ENCODE data around the gene RHOT1. TPM values are rescaled to one million over a fixed set of nuclear protein-coding genes. Genes with fewer than 3 reads are reported as not detected.

RHOT1 gene
- total RNA-seq, 1 donor from 2014 or later, result 48.6 TPM

- intact Hi-C loops (cut with DNase I), result loop anchor here (10.0 kb wide), 1 partner anchor 62 kb away; no protein-coding TSS in a partner anchor
- Histone ChIP-seq H3K27ac (no peak overlapping the region), H3K4me1 (no peaks in the 10 kb centered on the region), H3K4me3 (no peak overlapping the region), H3K9me3 (no peaks in the 10 kb centered on the region), H3K36me3 (no peaks in the 10 kb centered on the region), H3K27me3 (ENCODE audit: low read depth) (no peaks in the 10 kb centered on the region)
- TF ChIP-seq, protein P1, sequence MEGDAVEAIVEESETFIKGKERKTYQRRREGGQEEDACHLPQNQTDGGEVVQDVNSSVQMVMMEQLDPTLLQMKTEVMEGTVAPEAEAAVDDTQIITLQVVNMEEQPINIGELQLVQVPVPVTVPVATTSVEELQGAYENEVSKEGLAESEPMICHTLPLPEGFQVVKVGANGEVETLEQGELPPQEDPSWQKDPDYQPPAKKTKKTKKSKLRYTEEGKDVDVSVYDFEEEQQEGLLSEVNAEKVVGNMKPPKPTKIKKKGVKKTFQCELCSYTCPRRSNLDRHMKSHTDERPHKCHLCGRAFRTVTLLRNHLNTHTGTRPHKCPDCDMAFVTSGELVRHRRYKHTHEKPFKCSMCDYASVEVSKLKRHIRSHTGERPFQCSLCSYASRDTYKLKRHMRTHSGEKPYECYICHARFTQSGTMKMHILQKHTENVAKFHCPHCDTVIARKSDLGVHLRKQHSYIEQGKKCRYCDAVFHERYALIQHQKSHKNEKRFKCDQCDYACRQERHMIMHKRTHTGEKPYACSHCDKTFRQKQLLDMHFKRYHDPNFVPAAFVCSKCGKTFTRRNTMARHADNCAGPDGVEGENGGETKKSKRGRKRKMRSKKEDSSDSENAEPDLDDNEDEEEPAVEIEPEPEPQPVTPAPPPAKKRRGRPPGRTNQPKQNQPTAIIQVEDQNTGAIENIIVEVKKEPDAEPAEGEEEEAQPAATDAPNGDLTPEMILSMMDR (IDR thresholded peaks at IDR 0.05), result peak; percentile 95
- DNase-seq, result peak; percentile 82
- peak; percentile 93 to 96 for ATAC-seq
Measured at GRCh38 chr17:32253117-32253611, 110.9 kb downstream of the RHOT1 start.

DNA sequence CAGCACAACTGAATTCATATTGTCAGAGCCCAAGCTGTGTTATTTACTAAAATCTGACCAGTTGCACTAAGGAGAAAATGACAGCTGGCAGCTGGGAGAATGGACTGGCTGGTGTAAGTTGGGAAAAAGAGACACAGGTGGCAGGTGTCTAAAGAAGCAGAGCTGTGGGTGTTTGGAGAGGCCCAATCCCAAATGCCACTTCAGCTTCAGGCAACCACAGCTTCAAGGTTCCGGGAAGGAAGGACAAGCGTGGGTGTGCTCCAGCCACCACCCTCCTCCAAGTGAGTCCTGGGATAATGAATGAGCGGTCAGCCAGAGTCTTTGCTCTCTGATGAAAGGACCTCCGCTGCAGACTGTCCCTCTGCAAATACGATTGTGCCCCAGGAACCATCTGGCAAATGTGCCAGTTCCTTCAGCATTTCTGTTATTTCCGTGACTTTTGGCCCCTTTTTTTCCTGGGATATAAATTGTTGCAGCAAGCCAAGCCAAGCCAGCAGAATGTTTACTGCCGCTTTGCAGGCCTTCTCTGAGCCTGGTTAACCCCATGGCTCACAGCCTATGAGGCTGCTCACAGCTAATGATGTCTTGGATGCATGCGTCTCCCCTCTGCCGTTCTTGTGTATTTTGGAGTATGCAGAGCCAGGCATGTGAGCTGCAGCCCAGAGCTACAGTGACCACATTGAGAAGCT is 113.9 kb downstream of the RHOT1 start:
- peak in 1 of 2 donors; percentile 56 for ATAC-seq
- H3K27me3 ChIP-seq (ENCODE audit: low read depth), result no peaks in the 10 kb centered on the region
- H3K4me3 ChIP-seq, result no peak overlapping the region
- no peaks in the 10 kb centered on the region for H3K36me3 ChIP-seq
- H3K27ac ChIP-seq, result no peak overlapping the region
- TF ChIP-seq, protein P1 (IDR thresholded peaks at IDR 0.05), result no peak
- no peaks in the 10 kb centered on the region for H3K4me1 ChIP-seq
- no peak for DNase-seq
- no peaks in the 10 kb centered on the region for H3K9me3 ChIP-seq
- intact Hi-C loops (cut with DNase I), result loop anchor here (10.0 kb wide), 1 partner anchor 59 kb away; no protein-coding TSS in a partner anchor

DNA sequence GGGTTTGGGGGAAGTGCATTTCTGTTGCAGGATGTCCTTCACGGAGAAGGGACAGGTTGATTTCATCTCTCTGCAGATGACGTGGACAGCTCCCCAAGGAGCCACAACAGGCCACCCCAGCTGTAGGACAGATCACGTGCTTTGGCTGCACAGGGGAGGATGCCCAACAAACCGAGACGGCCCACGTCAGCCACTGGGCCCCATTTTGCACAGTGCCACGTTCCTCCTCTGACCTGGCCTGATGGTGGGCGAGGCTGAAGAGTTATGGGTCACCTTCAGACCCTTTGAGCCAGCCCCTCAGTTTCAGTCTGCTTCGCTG is 114.4 kb downstream of the RHOT1 start:
- intact Hi-C loops (cut with DNase I), result loop anchor here (10.0 kb wide), 1 partner anchor 58 kb away; no protein-coding TSS in a partner anchor
- Histone ChIP-seq H3K27ac (no peak overlapping the region), H3K9me3 (no peaks in the 10 kb centered on the region), H3K4me1 (no peaks in the 10 kb centered on the region), H3K36me3 (no peaks in the 10 kb centered on the region), H3K4me3 (no peak overlapping the region), H3K27me3 (ENCODE audit: low read depth) (no peaks in the 10 kb centered on the region)
- no peak for DNase-seq
- no peak for ATAC-seq
- TF ChIP-seq, protein P1 (IDR thresholded peaks at IDR 0.05), result no peak

GRCh38 chr17:32258383-32259140 is 116.3 kb downstream of the RHOT1 start:
- Histone ChIP-seq H3K4me1 (no peaks in the 10 kb centered on the region), H3K36me3 (no peaks in the 10 kb centered on the region), H3K4me3 (no peak overlapping the region), H3K9me3 (no peaks in the 10 kb centered on the region), H3K27me3 (ENCODE audit: low read depth) (peaks cover 9% of the 10 kb centered on the region), H3K27ac (no peak overlapping the region)
- ATAC-seq (no peak), DNase-seq (no peak)
- intact Hi-C loops (cut with DNase I), result loop anchor here (10.0 kb wide), 1 partner anchor 56 kb away; no protein-coding TSS in a partner anchor
- TF ChIP-seq, protein P1 (IDR thresholded peaks at IDR 0.05), result no peak

GRCh38 chr17:32259586-32259985 is 117.3 kb downstream of the RHOT1 start:
- DNase-seq, result no peak
- no peaks in the 10 kb centered on the region for H3K36me3 ChIP-seq
- no peak overlapping the region for H3K27ac ChIP-seq
- no peaks in the 10 kb centered on the region for H3K4me1 ChIP-seq
- no peak overlapping the region for H3K4me3 ChIP-seq
- peaks cover 17% of the 10 kb centered on the region for H3K27me3 ChIP-seq (ENCODE audit: low read depth)
- ATAC-seq, result no peak
- intact Hi-C loops (cut with DNase I), result loop anchor here (10.0 kb wide), 1 partner anchor 55 kb away; no protein-coding TSS in a partner anchor
- no peaks in the 10 kb centered on the region for H3K9me3 ChIP-seq
- TF ChIP-seq, protein P1 (IDR thresholded peaks at IDR 0.05), result no peak

Measured in lower lobe of right lung (tissue), 2 donors.